HG03097 (cell line): ENCODE results near the gene TCAF1.
"Not testable (repeated sequence)": the region's sequence is repeated elsewhere in the genome, so short reads cannot be mapped to it uniquely, and the experiment has no call there.

Experiments used
- ATAC-seq: cut with Tn5 transposase; IDR thresholded peaks from one replicate; pipeline ENCODE4 v1.9.1; 2021; ENCODE audit not compliant: unreplicated experiment, low FRiP score

The TCAF1 gene

DNA sequence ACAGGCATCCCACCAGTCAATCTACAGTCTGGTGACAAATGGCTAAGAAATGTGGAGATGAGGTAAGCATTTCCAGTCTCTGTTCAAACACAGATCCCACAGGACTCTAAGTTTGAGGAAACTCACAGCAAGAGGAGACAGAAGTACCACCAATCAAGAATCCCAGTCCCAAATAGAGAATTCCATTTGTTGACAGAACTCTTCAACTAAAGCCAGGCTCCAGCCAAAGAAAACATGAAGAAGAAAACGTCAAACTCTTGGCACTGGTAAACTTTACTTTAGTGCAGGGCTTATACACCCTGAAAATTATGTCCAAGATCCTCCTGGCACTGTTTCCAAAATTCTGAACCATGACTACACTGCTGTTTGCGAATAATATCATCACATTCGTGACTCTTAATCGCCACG, 95.3 kb downstream of the TCAF1 start:
- ATAC-seq = not testable (repeated sequence)
